HFF-Myc (cell line): ENCODE results near the gene DIPK2A.

ENCODE experiments used
- DNase-seq: peaks from one replicate; pipeline ENCODE4 v3.0.0-alpha.2; 2011; ENCODE audit warnings: low read depth; ENCODE audit errors: extremely low read depth
- H3K4me3 ChIP-seq: replicated peaks from 2 replicates; pipeline ENCODE4 v1.5.1; 2011; ENCODE audit warnings: low read depth, mild to moderate bottlenecking, control low read depth, low read length
- CTCF ChIP-seq: IDR thresholded peaks from 2 replicates; pipeline ENCODE4 v1.5.1; 2012; ENCODE audit warnings: mild to moderate bottlenecking, low read depth, low read length, control low read depth; ENCODE audit errors: missing control alignments

DIPK2A gene

GRCh38 chr3:143971359-143972154 is at the start of gene DIPK2A:
DIPK2A (plus strand) TSS chr3:143971823; CDS start chr3:143972333, 510 bp downstream.
- peak within 1 kb of the TSS; percentile 95 for H3K4me3 ChIP-seq
- peak; percentile 78 for DNase-seq
- TF ChIP-seq CTCF: no peak

GRCh38 chr3:143924522-143925285 is 46.9 kb upstream of the DIPK2A start:
- DNase-seq: no peak
- no peak overlapping the region for H3K4me3 ChIP-seq
- TF ChIP-seq CTCF: no peak

GRCh38 chr3:143928056-143928455 is 43.6 kb upstream of the DIPK2A start:
- DNase-seq: no peak
- TF ChIP-seq CTCF: no peak
- no peak overlapping the region for H3K4me3 ChIP-seq

GRCh38 chr3:143928541-143929255 is 42.9 kb upstream of the DIPK2A start:
- no peak for DNase-seq
- no peak overlapping the region for H3K4me3 ChIP-seq
- TF ChIP-seq CTCF: no peak

GRCh38 chr3:143934791-143935190 is 36.8 kb upstream of the DIPK2A start:
- no peak for DNase-seq
- no peak for TF ChIP-seq CTCF
- no peak overlapping the region for H3K4me3 ChIP-seq

GRCh38 chr3:143935678-143936077 is 35.9 kb upstream of the DIPK2A start:
- TF ChIP-seq CTCF: no peak
- DNase-seq: no peak
- no peak overlapping the region for H3K4me3 ChIP-seq
